NCI-H2081 treated with DMSO at 0.1 percent for 48 hours (cell line): ENCODE measurements around the gene MECR.

Experiments used
- DNase-seq: peaks from one replicate; lab custom pipeline; 2025; lab: John Stamatoyannopoulos, UW

Gene MECR

GRCh38 chr1:29255134-29255666 lies 24.5 kb upstream of the MECR start:
- DNase-seq: no peak

- DNase-seq: no peak
These were observed 23.6 kb upstream of the MECR start for GRCh38 chr1:29254346-29254745.

DNA sequence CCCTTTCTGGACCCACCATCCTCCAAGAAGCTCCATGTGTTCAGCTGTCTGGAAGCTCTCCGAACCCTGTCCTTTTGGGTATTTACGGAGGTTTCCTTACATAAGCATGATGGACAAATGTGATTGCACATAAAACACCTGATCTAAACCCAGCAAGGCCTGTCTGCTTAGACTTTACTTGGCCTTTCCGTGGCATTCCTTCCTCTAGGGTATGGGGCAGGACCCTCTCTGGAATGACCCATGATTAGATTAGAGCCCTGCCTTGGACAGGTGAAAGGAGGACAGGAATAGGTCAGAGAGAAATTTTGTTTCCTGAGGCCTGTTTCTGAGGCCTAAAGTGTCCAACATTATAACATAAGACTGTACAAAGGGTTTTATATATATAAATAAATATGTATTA lies 22.4 kb upstream of the MECR start:
- no peak for DNase-seq

DNA sequence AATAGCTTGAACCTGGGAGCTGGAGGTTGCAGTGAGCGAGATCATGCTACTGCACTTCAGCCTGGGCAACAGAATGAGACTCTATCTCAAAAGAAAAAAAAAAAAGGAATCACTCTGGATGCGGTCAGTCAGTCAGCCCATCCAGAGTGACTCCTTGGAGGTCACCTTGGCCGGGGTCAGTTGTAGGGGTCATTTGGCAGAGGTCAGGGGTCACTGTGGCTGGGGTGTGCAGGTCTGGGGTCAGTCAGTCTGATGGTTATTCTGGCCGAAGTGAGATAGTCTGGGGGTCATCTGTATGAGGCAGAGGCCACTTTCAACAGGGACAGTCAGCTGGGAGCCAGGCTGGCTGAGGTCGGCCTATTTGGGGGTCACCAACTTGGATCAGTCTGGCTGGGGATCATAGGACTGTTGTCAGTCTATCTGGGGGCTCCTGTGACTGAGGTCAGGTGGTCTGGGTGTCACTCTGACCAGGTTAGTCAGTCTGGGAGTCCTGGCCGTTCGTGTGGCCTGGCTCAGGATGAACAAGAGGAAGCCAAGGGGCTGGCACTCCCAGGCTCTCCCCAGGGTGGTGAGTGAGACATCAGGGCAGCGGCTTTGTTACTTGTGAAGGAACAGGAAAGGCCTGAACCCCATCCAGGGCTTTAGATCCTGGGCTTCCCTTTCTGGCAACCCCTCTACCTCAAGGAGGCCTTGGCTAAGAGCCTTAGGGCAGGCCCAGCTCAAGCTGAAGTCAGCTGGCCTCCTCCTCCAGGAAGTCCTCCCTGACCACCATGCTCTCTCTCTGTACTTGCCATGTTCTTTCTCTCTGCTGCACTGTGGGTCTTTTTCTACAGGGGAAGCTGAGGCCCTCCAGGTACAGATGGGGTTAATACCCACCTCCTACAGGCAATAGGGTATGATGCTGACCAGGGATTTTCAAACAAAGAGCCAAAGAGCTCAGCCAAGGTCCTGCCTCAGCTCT lies 20.7 kb upstream of the MECR start:
- no peak for DNase-seq

- DNase-seq: no peak
These were observed 19.3 kb upstream of the MECR start for GRCh38 chr1:29249951-29250581.

DNA sequence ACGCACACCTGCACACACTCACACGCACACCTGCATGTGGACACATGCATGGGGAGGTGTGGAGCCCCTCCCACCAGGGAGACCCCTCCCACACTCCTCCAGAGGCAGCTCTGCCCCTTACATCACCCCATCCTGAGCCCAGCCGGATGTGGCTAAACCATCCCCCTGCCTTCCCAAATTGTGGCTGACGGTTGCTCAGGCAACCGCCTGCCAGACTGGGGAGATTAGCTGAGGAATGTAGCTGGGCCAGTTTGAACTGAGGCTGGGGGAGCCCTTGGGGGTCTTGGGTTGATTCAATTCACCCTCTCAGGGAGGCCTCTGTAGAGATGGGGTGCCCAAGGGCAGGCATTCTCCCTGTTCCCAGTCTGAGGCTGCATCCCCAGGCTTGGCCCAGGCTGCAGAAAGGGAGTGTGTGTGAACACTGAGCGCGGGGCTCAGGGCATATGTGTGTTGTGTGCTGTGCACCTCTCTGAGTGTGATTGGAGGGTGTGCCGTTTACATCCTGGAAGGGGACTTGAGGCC lies 18.5 kb upstream of the MECR start:
- no peak for DNase-seq

- DNase-seq: no peak
These were observed 17.7 kb upstream of the MECR start for GRCh38 chr1:29248409-29248808.

GRCh38 chr1:29247571-29248273 lies 17.0 kb upstream of the MECR start:
- DNase-seq: no peak

DNA sequence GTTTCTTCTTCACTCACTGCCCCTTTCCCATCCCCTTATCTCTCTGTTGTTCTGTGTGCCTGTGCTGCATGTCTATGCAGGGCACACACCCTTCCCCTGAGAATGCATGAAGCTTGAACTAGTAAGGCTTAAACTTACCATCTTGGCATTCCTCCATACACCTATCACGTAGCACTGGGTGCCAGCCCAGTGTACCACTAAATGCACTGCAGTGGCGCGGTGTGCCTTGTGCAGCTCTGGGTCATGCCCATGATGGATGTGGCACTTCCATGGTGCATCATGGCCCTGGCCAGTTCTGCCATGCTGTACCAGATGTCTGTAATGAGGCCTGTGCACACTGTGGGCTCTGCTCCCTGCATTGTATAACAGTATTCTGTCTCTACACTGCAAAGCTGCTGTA lies 16.3 kb upstream of the MECR start:
- no peak for DNase-seq

GRCh38 chr1:29245876-29246275 lies 15.1 kb upstream of the MECR start:
- no peak for DNase-seq

DNA sequence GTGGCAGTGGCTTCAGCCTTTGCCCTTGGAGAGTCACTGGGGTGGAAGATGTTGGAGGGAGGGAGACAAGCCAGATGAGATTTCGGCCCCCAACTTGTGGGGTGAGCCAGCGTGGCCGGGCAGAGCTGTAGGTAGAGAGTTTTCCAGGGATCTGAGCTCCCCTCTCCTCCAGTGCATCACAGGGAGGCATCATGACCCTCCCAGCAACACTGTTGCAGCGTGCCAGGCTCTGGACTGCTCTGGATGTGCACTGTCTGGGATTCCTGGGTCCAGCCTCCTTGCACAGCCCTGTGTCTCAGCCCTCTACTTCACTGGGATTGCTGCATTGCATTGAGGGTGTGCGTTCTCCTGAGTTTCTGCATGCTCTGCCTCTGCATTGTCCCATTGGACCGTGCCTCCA lies 14.5 kb upstream of the MECR start:
- no peak for DNase-seq

DNA sequence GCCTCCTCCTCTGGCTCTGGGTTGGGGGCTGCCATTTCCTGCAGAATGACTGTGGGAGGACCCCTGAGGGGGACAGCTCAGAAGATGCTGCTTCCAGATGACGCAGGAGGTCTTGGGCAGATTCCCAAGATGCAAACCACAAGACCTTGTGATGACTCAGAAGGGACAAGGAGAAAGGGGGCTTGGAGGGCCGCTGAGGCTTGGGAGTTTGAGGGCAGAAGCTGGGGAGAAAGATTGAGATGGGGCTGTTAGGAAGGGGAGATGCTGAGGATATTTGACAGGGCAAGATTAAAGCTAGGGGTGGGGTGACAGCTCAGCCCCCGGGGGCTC lies 13.1 kb upstream of the MECR start:
- no peak for DNase-seq

DNA sequence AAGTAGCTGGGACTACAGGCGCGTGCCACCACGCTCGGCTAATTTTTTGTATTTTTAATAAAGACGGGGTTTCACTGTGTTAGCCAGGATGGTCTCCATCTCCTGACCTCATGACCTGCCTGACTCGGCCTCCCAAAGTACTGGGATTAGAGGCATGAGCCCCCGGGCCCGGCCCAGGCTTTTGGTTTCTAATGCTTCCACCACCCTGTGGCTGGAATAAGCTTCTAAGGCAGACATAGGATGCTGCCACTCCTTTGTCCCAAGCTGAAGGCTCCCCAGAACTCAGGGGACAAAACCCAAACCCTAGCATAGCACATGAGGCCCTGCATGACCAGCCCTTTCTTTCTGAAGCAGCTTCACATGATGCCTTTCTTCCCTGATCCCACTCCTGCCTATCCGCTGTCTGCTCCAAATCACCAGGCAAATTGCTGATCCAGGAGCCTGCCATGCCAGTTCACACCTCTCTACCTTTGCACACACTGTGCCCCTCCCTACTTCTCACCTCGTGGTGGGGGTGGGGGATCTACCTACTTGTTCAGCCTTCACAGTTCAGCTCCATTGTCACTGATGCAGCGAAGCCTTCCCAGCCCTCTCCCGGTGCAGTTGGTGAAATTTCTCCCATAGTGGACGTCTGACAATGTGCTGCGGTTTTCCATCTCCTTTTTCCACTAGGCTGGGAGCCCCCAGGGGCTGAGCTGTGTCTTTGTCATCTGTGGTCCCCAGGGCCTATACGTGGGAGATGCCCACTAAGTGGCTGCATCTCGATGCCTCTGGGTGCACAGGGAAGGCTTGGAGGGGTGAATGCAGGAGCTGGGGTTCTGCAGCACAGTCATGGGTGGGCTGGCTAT lies 12.5 kb upstream of the MECR start:
- DNase-seq: no peak

- DNase-seq: no peak
These were observed 10.3 kb upstream of the MECR start for GRCh38 chr1:29240986-29241385.

GRCh38 chr1:29240400-29240837 lies 9.7 kb upstream of the MECR start:
- DNase-seq: no peak

DNA sequence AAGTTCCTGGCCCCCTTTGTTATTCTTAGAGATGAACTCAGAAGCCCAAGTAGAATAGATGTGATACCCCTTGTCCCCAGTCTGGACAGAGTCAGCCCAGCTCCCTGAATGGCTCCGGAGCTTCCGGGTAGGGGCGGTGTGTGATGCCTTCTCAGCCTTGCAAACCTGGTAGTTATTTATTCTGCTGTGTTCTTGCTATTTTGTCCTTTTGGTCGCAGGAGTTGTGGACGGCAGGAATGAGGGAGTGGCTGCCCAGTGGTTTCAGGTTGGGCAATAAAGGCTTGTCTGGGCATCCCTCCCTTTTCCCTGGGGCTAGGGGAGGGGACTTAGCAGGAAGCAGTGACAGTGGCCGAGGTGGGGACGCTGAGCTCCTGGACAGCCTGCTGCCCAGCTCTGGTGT lies 8.4 kb upstream of the MECR start:
- DNase-seq: no peak

DNA sequence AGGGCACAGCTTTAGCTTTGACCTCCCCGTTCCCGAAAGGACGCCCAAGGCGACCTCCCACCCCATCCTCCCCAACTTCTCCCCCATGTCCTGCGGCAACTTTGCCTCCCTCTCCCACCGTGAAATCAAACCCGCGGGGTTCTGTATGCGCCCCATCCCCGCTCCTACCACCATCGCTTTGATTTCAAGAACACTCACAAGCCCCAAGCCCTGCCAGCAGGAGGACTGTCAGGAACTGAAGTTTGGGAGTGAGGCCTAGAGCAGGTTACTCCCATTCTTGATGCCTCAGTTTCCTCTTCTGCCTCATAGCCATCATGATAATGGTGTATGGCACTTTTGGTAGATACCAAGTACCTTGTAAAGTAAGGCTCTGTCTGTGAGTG lies 7.9 kb upstream of the MECR start:
- no peak for DNase-seq

GRCh38 chr1:29237852-29238619 lies 7.3 kb upstream of the MECR start:
- no peak for DNase-seq

DNA sequence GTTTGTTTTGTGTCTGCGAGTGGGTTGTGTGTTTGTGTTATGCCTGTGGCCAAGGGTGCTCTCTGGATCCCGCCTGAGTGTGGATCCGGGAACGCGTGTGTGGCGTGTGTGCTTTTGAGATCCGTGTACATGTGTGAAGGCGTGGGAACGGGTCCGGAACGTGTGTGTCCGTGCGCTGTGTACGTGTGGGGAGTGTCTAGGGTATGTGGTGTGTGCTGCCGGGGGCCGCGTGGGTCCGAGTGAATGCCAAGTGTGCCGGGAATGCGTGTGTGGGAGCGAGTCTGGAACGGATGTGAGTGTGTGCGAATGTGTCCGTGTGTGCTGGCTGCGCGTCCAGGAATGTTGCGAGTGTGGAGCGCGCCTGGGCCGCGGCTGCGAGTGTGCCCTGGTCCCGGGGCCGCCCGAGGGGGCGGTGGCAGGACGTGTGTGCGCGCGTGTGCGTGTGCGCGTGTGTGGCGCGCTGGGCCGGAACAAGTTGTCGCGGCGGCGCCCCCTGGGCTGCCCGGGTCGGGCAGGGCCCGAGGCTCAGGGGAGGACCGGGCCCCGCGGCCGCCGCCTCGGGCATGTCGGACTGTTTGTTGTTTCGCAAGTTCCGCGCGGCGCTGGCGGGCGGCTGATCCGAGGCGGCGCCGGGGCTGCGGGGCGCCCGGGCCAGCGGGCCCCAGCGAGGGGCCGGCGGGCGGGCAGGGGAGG lies 6.5 kb upstream of the MECR start:
- DNase-seq: no peak

- no peak for DNase-seq
These were observed 6.0 kb upstream of the MECR start for GRCh38 chr1:29236712-29237128.
